GM12874 (cell line): ENCODE results near the gene AKAP13.

Experiments used
- CTCF ChIP-seq: IDR thresholded peaks from 2 replicates; pipeline ENCODE4 v1.5.1; 2011; ENCODE audit warnings: low read depth, mild to moderate bottlenecking, control low read depth, low read length, moderate library complexity; ENCODE audit not compliant: insufficient read depth

Gene AKAP13

GRCh38 chr15:85354461-85354860 is 25.9 kb upstream of the AKAP13 start:
- no peak for TF ChIP-seq CTCF

- no peak for TF ChIP-seq CTCF
These were observed 25.5 kb upstream of the AKAP13 start for GRCh38 chr15:85354948-85355347.

GRCh38 chr15:85356276-85356675 is 24.1 kb upstream of the AKAP13 start:
- TF ChIP-seq CTCF, result no peak

GRCh38 chr15:85361323-85361722 is 19.1 kb upstream of the AKAP13 start:
- TF ChIP-seq CTCF, result no peak

GRCh38 chr15:85362436-85363081 is 17.8 kb upstream of the AKAP13 start:
- TF ChIP-seq CTCF, result no peak

- TF ChIP-seq CTCF, result no peak
These were observed 14.4 kb upstream of the AKAP13 start for GRCh38 chr15:85365980-85366379.

- no peak for TF ChIP-seq CTCF
These were observed 12.7 kb upstream of the AKAP13 start for GRCh38 chr15:85367741-85368140.
